HEK293 (cell line): ENCODE data around the gene DDIT4L.
"Not testable (repeated sequence)": the region's sequence is repeated elsewhere in the genome, so short reads cannot be mapped to it uniquely, and the experiment has no call there.

Source experiments
- CTCF ChIA-PET: fragments of 350-600 bp; formaldehyde crosslinking; extraction: SDS; loops from one replicate; lab custom pipeline; 2021; ENCODE audit warnings: antibody characterized with exemption; lab: Yijun Ruan, JAX
- POLR2A ChIA-PET: fragments of 300-600 bp; formaldehyde crosslinking; extraction: SDS; loops from one replicate; lab custom pipeline; 2020; ENCODE audit warnings: antibody characterized with exemption, inconsistent platforms; lab: Yijun Ruan, JAX
- H3K27ac ChIP-seq: fragments of 200-500 bp; sonication (Bioruptor generic); 2 replicates; pipeline ENCODE4 v1.5.1; 2014; ENCODE audit warnings: low read depth, low read length, control low read depth, inconsistent platforms; ENCODE audit errors: extremely low read depth
- H3K36me3 ChIP-seq, 2 experiments: fragments of 200-500 bp in 1 of 2; sonication (Bioruptor generic) in 1 of 2; 1 replicate in 1 of 2; 2 replicates in 1 of 2; pipeline ENCODE4 v1.5.1; 2014 to 2017; ENCODE audit warnings: inconsistent platforms in 2 of 2, low read length in 2 of 2; ENCODE audit not compliant: control insufficient read depth in 2 of 2, insufficient read depth in 1 of 2
- H3K4me1 ChIP-seq: fragments of 200-500 bp; sonication (Bioruptor generic); 2 replicates; pipeline ENCODE4 v1.5.1; 2014; ENCODE audit warnings: mild to moderate bottlenecking, low read length, inconsistent platforms; ENCODE audit not compliant: control insufficient read depth, insufficient read depth
- H3K4me3 ChIP-seq: 2 replicates; pipeline ENCODE4 v1.5.1; 2011; ENCODE audit warnings: low read depth, mild to moderate bottlenecking, control low read depth, low read length, moderate library complexity
- H3K9me3 ChIP-seq: fragments of 200-500 bp; sonication (Bioruptor generic); 2 replicates; pipeline ENCODE4 v1.5.1; 2014; ENCODE audit warnings: low read depth, low read length, inconsistent platforms; ENCODE audit not compliant: control insufficient read depth, insufficient read depth
- HOXD13 ChIP-seq: sonication (generic); formaldehyde crosslinking; IDR thresholded peaks from 2 replicates; pipeline ENCODE4 v1.8.0; 2022; ENCODE audit warnings: missing genetic modification reagents, borderline replicate concordance
- KLF10 ChIP-seq: fragments of 450-650 bp; IDR thresholded peaks from 2 replicates; pipeline ENCODE4 v1.5.1; 2018; ENCODE audit warnings: missing biosample characterization, mild to moderate bottlenecking, missing genetic modification characterization
- SCRT2 ChIP-seq: fragments of 450-650 bp; formaldehyde crosslinking; IDR thresholded peaks from 2 replicates; pipeline ENCODE4 v1.5.1; 2016; ENCODE audit warnings: missing biosample characterization, missing genetic modification characterization
- ZNF23 ChIP-seq: fragments of 450-650 bp; formaldehyde crosslinking; IDR thresholded peaks from 2 replicates; pipeline ENCODE4 v1.5.1; 2016; ENCODE audit warnings: missing biosample characterization, missing genetic modification characterization, borderline replicate concordance
- ZNF335 ChIP-seq: fragments of 450-650 bp; formaldehyde crosslinking; conservative IDR thresholded peaks from 2 replicates; pipeline ENCODE4 v1.5.1; 2016; ENCODE audit warnings: missing biosample characterization, missing genetic modification characterization
- ZNF585B ChIP-seq: fragments of 450-650 bp; formaldehyde crosslinking; IDR thresholded peaks from 2 replicates; pipeline ENCODE4 v1.5.1; 2016; ENCODE audit warnings: missing biosample characterization, missing genetic modification characterization
- TF ChIP-seq, protein P1 (sequence below): fragments of 450-650 bp; formaldehyde crosslinking; IDR thresholded peaks from 2 replicates; pipeline ENCODE4 v1.5.1; 2016; ENCODE audit warnings: missing biosample characterization, missing genetic modification characterization
- TF ChIP-seq, protein P2 (sequence below): fragments of 450-650 bp; IDR thresholded peaks from 2 replicates; pipeline ENCODE4 v1.5.1; 2018; ENCODE audit warnings: missing biosample characterization, mild to moderate bottlenecking, missing genetic modification characterization
- TF ChIP-seq, protein P3 (sequence below): fragments of 450-650 bp; formaldehyde crosslinking; IDR thresholded peaks from 2 replicates; pipeline ENCODE4 v1.5.1; 2016; ENCODE audit warnings: missing biosample characterization, missing genetic modification characterization, low read depth
- TF ChIP-seq, protein P4 (sequence below): fragments of 450-650 bp; formaldehyde crosslinking; IDR thresholded peaks from 2 replicates; pipeline ENCODE4 v1.5.1; 2016; ENCODE audit warnings: missing biosample characterization, missing genetic modification characterization

DDIT4L gene

GRCh38 chr4:100198061-100198460 is 7.8 kb upstream of the DDIT4L start (continued):
- TF ChIP-seq, protein P1, sequence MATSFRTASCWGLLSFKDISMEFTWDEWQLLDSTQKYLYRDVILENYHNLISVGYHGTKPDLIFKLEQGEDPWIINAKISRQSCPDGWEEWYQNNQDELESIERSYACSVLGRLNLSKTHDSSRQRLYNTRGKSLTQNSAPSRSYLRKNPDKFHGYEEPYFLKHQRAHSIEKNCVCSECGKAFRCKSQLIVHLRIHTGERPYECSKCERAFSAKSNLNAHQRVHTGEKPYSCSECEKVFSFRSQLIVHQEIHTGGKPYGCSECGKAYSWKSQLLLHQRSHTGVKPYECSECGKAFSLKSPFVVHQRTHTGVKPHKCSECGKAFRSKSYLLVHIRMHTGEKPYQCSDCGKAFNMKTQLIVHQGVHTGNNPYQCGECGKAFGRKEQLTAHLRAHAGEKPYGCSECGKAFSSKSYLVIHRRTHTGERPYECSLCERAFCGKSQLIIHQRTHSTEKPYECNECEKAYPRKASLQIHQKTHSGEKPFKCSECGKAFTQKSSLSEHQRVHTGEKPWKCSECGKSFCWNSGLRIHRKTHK, result no peak
- TF ChIP-seq KLF10 (tag by site-specific recombination), result no peak
- TF ChIP-seq, protein P2, sequence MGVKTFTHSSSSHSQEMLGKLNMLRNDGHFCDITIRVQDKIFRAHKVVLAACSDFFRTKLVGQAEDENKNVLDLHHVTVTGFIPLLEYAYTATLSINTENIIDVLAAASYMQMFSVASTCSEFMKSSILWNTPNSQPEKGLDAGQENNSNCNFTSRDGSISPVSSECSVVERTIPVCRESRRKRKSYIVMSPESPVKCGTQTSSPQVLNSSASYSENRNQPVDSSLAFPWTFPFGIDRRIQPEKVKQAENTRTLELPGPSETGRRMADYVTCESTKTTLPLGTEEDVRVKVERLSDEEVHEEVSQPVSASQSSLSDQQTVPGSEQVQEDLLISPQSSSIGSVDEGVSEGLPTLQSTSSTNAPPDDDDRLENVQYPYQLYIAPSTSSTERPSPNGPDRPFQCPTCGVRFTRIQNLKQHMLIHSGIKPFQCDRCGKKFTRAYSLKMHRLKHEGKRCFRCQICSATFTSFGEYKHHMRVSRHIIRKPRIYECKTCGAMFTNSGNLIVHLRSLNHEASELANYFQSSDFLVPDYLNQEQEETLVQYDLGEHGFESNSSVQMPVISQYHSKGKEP (tag by site-specific recombination), result no peak
- TF ChIP-seq, protein P3, sequence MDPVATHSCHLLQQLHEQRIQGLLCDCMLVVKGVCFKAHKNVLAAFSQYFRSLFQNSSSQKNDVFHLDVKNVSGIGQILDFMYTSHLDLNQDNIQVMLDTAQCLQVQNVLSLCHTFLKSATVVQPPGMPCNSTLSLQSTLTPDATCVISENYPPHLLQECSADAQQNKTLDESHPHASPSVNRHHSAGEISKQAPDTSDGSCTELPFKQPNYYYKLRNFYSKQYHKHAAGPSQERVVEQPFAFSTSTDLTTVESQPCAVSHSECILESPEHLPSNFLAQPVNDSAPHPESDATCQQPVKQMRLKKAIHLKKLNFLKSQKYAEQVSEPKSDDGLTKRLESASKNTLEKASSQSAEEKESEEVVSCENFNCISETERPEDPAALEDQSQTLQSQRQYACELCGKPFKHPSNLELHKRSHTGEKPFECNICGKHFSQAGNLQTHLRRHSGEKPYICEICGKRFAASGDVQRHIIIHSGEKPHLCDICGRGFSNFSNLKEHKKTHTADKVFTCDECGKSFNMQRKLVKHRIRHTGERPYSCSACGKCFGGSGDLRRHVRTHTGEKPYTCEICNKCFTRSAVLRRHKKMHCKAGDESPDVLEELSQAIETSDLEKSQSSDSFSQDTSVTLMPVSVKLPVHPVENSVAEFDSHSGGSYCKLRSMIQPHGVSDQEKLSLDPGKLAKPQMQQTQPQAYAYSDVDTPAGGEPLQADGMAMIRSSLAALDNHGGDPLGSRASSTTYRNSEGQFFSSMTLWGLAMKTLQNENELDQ, result no peak

GRCh38 chr4:100196388-100197071 is 6.3 kb upstream of the DDIT4L start:
- CTCF ChIA-PET, H3K27ac ChIP-seq, H3K4me3 ChIP-seq, H3K36me3 ChIP-seq, H3K9me3 ChIP-seq, POLR2A ChIA-PET, H3K4me1 ChIP-seq: not testable (repeated sequence)

- Histone ChIP-seq H3K4me3 (peak overlapping the region; percentile 54), H3K27ac (no peak overlapping the region), H3K9me3 (no peaks in the 10 kb centered on the region), H3K36me3 (peaks cover 0 to 15% of the 10 kb centered on the region in 2 experiments; a peak in 1 of 3 replicates), H3K4me1 (peaks cover 4% of the 10 kb centered on the region)
- POLR2A ChIA-PET, result no interaction called here
- TF ChIP-seq ZNF23, result no peak
- TF ChIP-seq ZNF585B (tag by site-specific recombination), result no peak
- TF ChIP-seq, protein P4, sequence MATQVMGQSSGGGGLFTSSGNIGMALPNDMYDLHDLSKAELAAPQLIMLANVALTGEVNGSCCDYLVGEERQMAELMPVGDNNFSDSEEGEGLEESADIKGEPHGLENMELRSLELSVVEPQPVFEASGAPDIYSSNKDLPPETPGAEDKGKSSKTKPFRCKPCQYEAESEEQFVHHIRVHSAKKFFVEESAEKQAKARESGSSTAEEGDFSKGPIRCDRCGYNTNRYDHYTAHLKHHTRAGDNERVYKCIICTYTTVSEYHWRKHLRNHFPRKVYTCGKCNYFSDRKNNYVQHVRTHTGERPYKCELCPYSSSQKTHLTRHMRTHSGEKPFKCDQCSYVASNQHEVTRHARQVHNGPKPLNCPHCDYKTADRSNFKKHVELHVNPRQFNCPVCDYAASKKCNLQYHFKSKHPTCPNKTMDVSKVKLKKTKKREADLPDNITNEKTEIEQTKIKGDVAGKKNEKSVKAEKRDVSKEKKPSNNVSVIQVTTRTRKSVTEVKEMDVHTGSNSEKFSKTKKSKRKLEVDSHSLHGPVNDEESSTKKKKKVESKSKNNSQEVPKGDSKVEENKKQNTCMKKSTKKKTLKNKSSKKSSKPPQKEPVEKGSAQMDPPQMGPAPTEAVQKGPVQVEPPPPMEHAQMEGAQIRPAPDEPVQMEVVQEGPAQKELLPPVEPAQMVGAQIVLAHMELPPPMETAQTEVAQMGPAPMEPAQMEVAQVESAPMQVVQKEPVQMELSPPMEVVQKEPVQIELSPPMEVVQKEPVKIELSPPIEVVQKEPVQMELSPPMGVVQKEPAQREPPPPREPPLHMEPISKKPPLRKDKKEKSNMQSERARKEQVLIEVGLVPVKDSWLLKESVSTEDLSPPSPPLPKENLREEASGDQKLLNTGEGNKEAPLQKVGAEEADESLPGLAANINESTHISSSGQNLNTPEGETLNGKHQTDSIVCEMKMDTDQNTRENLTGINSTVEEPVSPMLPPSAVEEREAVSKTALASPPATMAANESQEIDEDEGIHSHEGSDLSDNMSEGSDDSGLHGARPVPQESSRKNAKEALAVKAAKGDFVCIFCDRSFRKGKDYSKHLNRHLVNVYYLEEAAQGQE, result no peak
- TF ChIP-seq ZNF335 (tag by site-specific recombination), result no peak
- peak; percentile 67; the same call in 1 of the 2 replicates for TF ChIP-seq SCRT2 (tag by site-specific recombination)
- TF ChIP-seq, protein P2 (tag by site-specific recombination), result no peak
- no peak for TF ChIP-seq HOXD13 (CRISPR knock-in tag)
- CTCF ChIA-PET, result no interaction called here
These were observed 654 bp upstream of the DDIT4L start for GRCh38 chr4:100190643-100191600.
